Neural cell (in vitro differentiated cells): ENCODE data around the gene SPATA13. TPM values are rescaled to one million over a fixed set of nuclear protein-coding genes. Genes with fewer than 3 reads are reported as not detected.

Experiments used
- H2AFZ ChIP-seq: fragments of 200-600, 300-800 bp; sonication (generic), shearing (Covaris generic); 2 replicates; pipeline ENCODE4 v1.6.0; 2014; ENCODE audit warnings: low read depth, mild to moderate bottlenecking, antibody characterized with exemption, low read length, moderate library complexity
- H3F3A ChIP-seq: fragments of 200-600 bp; shearing (Covaris generic); 2 replicates; pipeline ENCODE4 v1.6.1; 2016; ENCODE audit warnings: mild to moderate bottlenecking, moderate library complexity, mixed read lengths, antibody characterized with exemption, low read length; ENCODE audit not compliant: insufficient read depth, poor library complexity, severe bottlenecking
- H3K27ac ChIP-seq: fragments of 200-600, 300-800 bp; sonication (generic), shearing (Covaris generic); 2 replicates; pipeline ENCODE4 v1.5.1; 2014; ENCODE audit warnings: mild to moderate bottlenecking, low read length, moderate library complexity
- H3K27me3 ChIP-seq: fragments of 300-800, 200-600 bp; sonication (generic), shearing (Covaris generic); 2 replicates; pipeline ENCODE4 v1.6.0; 2014; ENCODE audit warnings: mild to moderate bottlenecking, low read depth, low read length, moderate library complexity; ENCODE audit not compliant: insufficient read depth
- H3K36me3 ChIP-seq: fragments of 300-800, 200-600 bp; sonication (generic), shearing (Covaris generic); 2 replicates; pipeline ENCODE4 v1.5.1; 2014; ENCODE audit warnings: mild to moderate bottlenecking, antibody characterized with exemption, low read length, moderate library complexity; ENCODE audit not compliant: insufficient read depth
- H3K4me2 ChIP-seq: fragments of 300-800, 200-600 bp; sonication (generic), shearing (Covaris generic); 2 replicates; pipeline ENCODE4 v1.6.0; 2014; ENCODE audit warnings: mild to moderate bottlenecking, low read length
- H3K4me3 ChIP-seq: fragments of 300-800, 200-600 bp; sonication (generic), shearing (Covaris generic); 2 replicates; pipeline ENCODE4 v1.5.1; 2014; ENCODE audit warnings: mild to moderate bottlenecking, low read length, moderate library complexity
- H3K79me2 ChIP-seq: fragments of 200-600 bp; shearing (Covaris generic); replicated peaks from 2 replicates; pipeline ENCODE4 v1.6.0; 2014; ENCODE audit warnings: mild to moderate bottlenecking, low read length, moderate library complexity; ENCODE audit not compliant: insufficient read depth
- H3K9ac ChIP-seq: fragments of 300-800, 200-600 bp; sonication (generic), shearing (Covaris generic); 2 replicates; pipeline ENCODE4 v1.6.1; 2016; ENCODE audit warnings: mild to moderate bottlenecking, low read length, mixed read lengths
- H3K9me2 ChIP-seq: fragments of 200-600 bp; shearing (Covaris generic); 2 replicates; pipeline ENCODE4 v1.6.1; 2016; ENCODE audit warnings: mild to moderate bottlenecking, low read length, mixed read lengths; ENCODE audit not compliant: insufficient read depth
- H3K9me3 ChIP-seq: fragments of 200-600, 300-800 bp; sonication (generic), shearing (Covaris generic); 2 replicates; pipeline ENCODE4 v1.6.1; 2016; ENCODE audit warnings: mild to moderate bottlenecking, mixed run types, low read length, moderate library complexity, mixed read lengths
- H4K20me1 ChIP-seq: fragments of 200-600 bp; shearing (Covaris generic); 2 replicates; pipeline ENCODE4 v1.6.1; 2016; ENCODE audit warnings: mild to moderate bottlenecking, mixed run types; ENCODE audit not compliant: insufficient read depth
- EP300 ChIP-seq: fragments of 450-650 bp; conservative IDR thresholded peaks from 2 replicates; pipeline ENCODE4 v1.6.1; 2014; ENCODE audit warnings: antibody characterized with exemption, mild to moderate bottlenecking, moderate library complexity; ENCODE audit not compliant: poor library complexity, severe bottlenecking
- EZH2 ChIP-seq: fragments of 200-600, 300-800 bp; shearing (Covaris generic), sonication (generic); IDR thresholded peaks from 2 replicates; pipeline ENCODE4 v1.6.1; 2014; ENCODE audit warnings: antibody characterized with exemption, low read length, borderline replicate concordance, mild to moderate bottlenecking; ENCODE audit not compliant: insufficient read depth, poor library complexity, severe bottlenecking
- MXI1 ChIP-seq: fragments of 450-650 bp; conservative IDR thresholded peaks from 2 replicates; pipeline ENCODE4 v1.6.1; 2014; ENCODE audit warnings: antibody characterized with exemption, mild to moderate bottlenecking; ENCODE audit not compliant: poor library complexity, severe bottlenecking
- POLR2AphosphoS5 ChIP-seq: IDR thresholded peaks from 2 replicates; pipeline ENCODE4 v1.6.1; 2012
- RAD21 ChIP-seq: fragments of 450-650 bp; conservative IDR thresholded peaks from 2 replicates; pipeline ENCODE4 v1.6.1; 2014; ENCODE audit warnings: antibody characterized with exemption, mild to moderate bottlenecking, moderate library complexity
- SMC3 ChIP-seq: fragments of 450-650 bp; conservative IDR thresholded peaks from 2 replicates; pipeline ENCODE4 v1.6.1; 2014; ENCODE audit warnings: antibody characterized with exemption, mild to moderate bottlenecking, moderate library complexity; ENCODE audit not compliant: poor library complexity
- TAF1 ChIP-seq: IDR thresholded peaks from 2 replicates; pipeline ENCODE4 v1.6.1; 2012; ENCODE audit warnings: low read depth
- polyA plus RNA-seq: library from polyadenylated mRNA; depleted of rRNA; stranded (reverse); fragments of >200 nt; gene quantifications from 2 replicates; pipeline ENCODE4 v1.2.3, GENCODE V29; 2014
- TF ChIP-seq, protein P1 (sequence below): fragments of 450-650 bp; IDR thresholded peaks from 2 replicates; pipeline ENCODE4 v1.5.1; 2014; ENCODE audit warnings: antibody characterized with exemption, mild to moderate bottlenecking, moderate library complexity; ENCODE audit not compliant: poor library complexity, severe bottlenecking
- TF ChIP-seq, protein P2 (sequence below): IDR thresholded peaks from 2 replicates; pipeline ENCODE4 v1.6.1; 2012; ENCODE audit warnings: borderline replicate concordance

The SPATA13 gene
- polyA plus RNA-seq, 1 donor from 2014 or later = 15.5 TPM

DNA sequence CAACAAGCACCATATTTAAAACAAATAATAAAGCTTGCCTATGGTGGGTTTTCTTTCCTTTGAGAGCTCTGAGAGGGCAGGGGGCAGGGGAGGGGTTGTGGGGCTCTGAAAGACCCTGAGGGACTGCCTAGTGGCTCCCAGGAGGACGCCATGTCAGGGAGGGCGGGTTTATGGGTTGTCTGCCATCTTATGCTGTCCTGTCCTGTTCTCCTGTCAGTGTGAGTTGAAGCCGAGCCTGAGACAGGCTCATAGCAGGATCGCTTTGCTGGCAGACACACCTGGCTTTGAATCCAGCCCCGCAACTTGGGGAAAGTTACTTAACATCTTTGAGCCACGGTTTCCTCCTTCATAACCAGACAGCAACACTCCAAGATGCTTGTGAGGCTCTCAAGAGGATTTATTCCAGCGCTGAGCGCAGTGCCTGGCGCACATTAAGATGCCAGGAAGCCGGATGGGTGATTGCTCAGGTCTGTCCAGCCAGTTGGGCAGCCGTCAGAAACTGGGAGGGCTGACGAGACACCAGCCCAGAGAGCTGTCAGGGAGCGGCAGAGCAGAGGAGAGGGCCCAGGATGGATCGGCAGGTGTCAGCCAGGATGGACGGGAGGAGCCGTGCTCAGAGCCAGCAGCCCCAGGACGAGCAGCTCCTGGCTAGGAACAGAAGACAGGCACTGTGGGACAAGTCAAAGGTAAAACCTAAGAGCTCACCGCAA lies 112.1 kb downstream of the SPATA13 start:
- H3K4me2 ChIP-seq = no peak overlapping the region
- H3F3A ChIP-seq = no peaks in the 10 kb centered on the region
- no peaks in the 10 kb centered on the region for H3K9me2 ChIP-seq
- no peak overlapping the region for H2AFZ ChIP-seq
- H3K9me3 ChIP-seq = no peaks in the 10 kb centered on the region
- H3K27me3 ChIP-seq = no peaks in the 10 kb centered on the region
- no peak overlapping the region for H3K27ac ChIP-seq
- TF ChIP-seq TAF1 (no peak), EP300 (no peak), EZH2 (no peak), RAD21 (no peak), SMC3 (no peak), POLR2AphosphoS5 (no peak), MXI1 (no peak)
- TF ChIP-seq, protein P1, sequence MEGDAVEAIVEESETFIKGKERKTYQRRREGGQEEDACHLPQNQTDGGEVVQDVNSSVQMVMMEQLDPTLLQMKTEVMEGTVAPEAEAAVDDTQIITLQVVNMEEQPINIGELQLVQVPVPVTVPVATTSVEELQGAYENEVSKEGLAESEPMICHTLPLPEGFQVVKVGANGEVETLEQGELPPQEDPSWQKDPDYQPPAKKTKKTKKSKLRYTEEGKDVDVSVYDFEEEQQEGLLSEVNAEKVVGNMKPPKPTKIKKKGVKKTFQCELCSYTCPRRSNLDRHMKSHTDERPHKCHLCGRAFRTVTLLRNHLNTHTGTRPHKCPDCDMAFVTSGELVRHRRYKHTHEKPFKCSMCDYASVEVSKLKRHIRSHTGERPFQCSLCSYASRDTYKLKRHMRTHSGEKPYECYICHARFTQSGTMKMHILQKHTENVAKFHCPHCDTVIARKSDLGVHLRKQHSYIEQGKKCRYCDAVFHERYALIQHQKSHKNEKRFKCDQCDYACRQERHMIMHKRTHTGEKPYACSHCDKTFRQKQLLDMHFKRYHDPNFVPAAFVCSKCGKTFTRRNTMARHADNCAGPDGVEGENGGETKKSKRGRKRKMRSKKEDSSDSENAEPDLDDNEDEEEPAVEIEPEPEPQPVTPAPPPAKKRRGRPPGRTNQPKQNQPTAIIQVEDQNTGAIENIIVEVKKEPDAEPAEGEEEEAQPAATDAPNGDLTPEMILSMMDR = no peak
- TF ChIP-seq, protein P2, sequence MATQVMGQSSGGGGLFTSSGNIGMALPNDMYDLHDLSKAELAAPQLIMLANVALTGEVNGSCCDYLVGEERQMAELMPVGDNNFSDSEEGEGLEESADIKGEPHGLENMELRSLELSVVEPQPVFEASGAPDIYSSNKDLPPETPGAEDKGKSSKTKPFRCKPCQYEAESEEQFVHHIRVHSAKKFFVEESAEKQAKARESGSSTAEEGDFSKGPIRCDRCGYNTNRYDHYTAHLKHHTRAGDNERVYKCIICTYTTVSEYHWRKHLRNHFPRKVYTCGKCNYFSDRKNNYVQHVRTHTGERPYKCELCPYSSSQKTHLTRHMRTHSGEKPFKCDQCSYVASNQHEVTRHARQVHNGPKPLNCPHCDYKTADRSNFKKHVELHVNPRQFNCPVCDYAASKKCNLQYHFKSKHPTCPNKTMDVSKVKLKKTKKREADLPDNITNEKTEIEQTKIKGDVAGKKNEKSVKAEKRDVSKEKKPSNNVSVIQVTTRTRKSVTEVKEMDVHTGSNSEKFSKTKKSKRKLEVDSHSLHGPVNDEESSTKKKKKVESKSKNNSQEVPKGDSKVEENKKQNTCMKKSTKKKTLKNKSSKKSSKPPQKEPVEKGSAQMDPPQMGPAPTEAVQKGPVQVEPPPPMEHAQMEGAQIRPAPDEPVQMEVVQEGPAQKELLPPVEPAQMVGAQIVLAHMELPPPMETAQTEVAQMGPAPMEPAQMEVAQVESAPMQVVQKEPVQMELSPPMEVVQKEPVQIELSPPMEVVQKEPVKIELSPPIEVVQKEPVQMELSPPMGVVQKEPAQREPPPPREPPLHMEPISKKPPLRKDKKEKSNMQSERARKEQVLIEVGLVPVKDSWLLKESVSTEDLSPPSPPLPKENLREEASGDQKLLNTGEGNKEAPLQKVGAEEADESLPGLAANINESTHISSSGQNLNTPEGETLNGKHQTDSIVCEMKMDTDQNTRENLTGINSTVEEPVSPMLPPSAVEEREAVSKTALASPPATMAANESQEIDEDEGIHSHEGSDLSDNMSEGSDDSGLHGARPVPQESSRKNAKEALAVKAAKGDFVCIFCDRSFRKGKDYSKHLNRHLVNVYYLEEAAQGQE = no peak
- H3K79me2 ChIP-seq = no peaks in the 10 kb centered on the region
- H3K9ac ChIP-seq = no peak overlapping the region
- no peaks in the 10 kb centered on the region for H4K20me1 ChIP-seq
- no peaks in the 10 kb centered on the region for H3K36me3 ChIP-seq
- H3K4me3 ChIP-seq = no peak overlapping the region

DNA sequence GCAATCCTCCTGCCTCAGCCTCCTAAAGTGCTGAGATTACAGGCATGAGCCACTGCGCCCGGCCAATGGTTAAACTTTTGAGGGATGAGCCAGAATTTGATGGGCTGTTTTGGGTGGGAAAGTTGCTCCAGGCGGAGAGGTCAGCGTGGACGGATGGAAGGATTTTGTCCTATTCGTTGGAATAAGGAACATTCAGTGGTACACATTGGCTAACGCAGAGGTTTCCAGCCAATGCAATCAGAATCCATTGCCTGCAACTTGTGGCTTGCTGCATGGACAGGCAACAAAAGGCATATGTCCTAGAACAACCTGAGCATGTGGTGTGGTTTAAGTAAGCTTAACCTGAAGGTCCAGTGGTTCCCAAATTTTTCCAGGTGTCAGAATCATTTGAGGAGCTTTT lies 113.4 kb downstream of the SPATA13 start:
- Histone ChIP-seq H3K9me2 (no peaks in the 10 kb centered on the region), H3K27ac (no peak overlapping the region), H3K79me2 (no peaks in the 10 kb centered on the region), H3K9ac (no peak overlapping the region), H3K27me3 (no peaks in the 10 kb centered on the region), H3K4me3 (no peak overlapping the region), H3K9me3 (no peaks in the 10 kb centered on the region), H2AFZ (no peak overlapping the region), H4K20me1 (no peaks in the 10 kb centered on the region), H3K4me2 (no peak overlapping the region), H3K36me3 (no peaks in the 10 kb centered on the region), H3F3A (no peaks in the 10 kb centered on the region)
- TF ChIP-seq SMC3 (no peak), EZH2 (no peak), EP300 (no peak), TAF1 (no peak), POLR2AphosphoS5 (no peak), MXI1 (no peak), RAD21 (no peak)
- TF ChIP-seq, protein P2 = no peak
- TF ChIP-seq, protein P1 = no peak
